Fibroblast of mammary gland (primary cell): ENCODE data around the gene DUSP16.

Experiments used
- DNase-seq: peaks from one replicate; pipeline ENCODE4 v3.0.0-alpha.2; 2010; ENCODE audit warnings: low read depth
- H3K4me3 ChIP-seq: 2 replicates; pipeline ENCODE4 v1.5.1; 2011; ENCODE audit warnings: low read depth, mild to moderate bottlenecking, low read length, moderate library complexity; ENCODE audit not compliant: control insufficient read depth
- CTCF ChIP-seq: conservative IDR thresholded peaks from 2 replicates; pipeline ENCODE4 v1.5.1; 2011; ENCODE audit warnings: low read depth, low read length, inconsistent platforms; ENCODE audit not compliant: control insufficient read depth, insufficient read depth

The DUSP16 gene

GRCh38 chr12:12543959-12544358 lies 18.7 kb downstream of the DUSP16 start:
- no peak for DNase-seq
- no peak for TF ChIP-seq CTCF
- no peak overlapping the region for H3K4me3 ChIP-seq

GRCh38 chr12:12542964-12543363 lies 19.7 kb downstream of the DUSP16 start:
- no peak overlapping the region for H3K4me3 ChIP-seq
- no peak for DNase-seq
- TF ChIP-seq CTCF, result no peak

GRCh38 chr12:12542286-12542685 lies 20.4 kb downstream of the DUSP16 start:
- DNase-seq, result no peak
- H3K4me3 ChIP-seq, result no peak overlapping the region
- no peak for TF ChIP-seq CTCF

GRCh38 chr12:12541782-12542181 lies 20.9 kb downstream of the DUSP16 start:
- TF ChIP-seq CTCF, result no peak
- no peak for DNase-seq

GRCh38 chr12:12540261-12541013 lies 22.2 kb downstream of the DUSP16 start:
- TF ChIP-seq CTCF, result no peak
- H3K4me3 ChIP-seq, result no peak overlapping the region
- DNase-seq, result no peak

More at GRCh38 chr12:12541782-12542181, 20.9 kb downstream of the DUSP16 start:
- H3K4me3 ChIP-seq, result no peak overlapping the region

- TF ChIP-seq CTCF, result no peak
- DNase-seq, result no peak
Measured at GRCh38 chr12:12539028-12539810, 23.4 kb downstream of the DUSP16 start.

GRCh38 chr12:12538535-12538934 lies 24.1 kb downstream of the DUSP16 start:
- TF ChIP-seq CTCF, result no peak
- no peak for DNase-seq
- H3K4me3 ChIP-seq, result no peak overlapping the region

More at GRCh38 chr12:12539028-12539810, 23.4 kb downstream of the DUSP16 start:
- H3K4me3 ChIP-seq, result no peak overlapping the region
